ENCODE data around the gene TDP2. TPM values are rescaled to one million over a fixed set of nuclear protein-coding genes. Genes with fewer than 3 reads are reported as not detected.
A peak's percentile ranks its signal among the peaks of the same experiment; 100 is the strongest.
"Not testable (repeated sequence)": the region's sequence is repeated elsewhere in the genome, so short reads cannot be mapped to it uniquely, and the experiment has no call there.

Gene TDP2
- total and polyA plus RNA-seq, 8 donors = 14.7 to 41.9 (median 18.8) TPM

DNA sequence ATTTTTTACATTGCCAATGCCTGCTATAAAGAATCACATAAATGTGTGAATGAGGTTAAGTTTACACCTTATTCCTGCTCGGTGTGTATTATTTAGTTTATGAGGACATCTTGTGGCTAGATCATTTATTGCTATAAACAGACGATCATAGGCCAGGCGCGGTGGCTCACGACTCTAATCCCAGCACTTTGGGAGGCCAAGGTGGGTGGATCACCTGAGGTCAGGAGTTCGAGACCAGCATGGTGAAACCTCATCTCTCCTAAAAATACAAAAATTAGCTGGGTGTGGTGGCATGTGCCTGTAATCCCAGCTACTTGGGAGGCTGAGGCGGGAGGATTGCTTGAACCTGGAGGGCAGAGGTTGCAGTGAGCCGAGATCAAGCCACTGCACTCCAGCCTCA is 28.9 kb upstream of the TDP2 start:
- H3K27me3 ChIP-seq, H3K36me3 ChIP-seq, H3K27ac ChIP-seq, H3K4me3 ChIP-seq, H3K9me3 ChIP-seq: not testable (repeated sequence)
- peaks cover 0 to 12% (median 9%) of the 10 kb centered on the region in 3 donors for H3K4me1 ChIP-seq
- DNase-seq (peak in 5 of 6 donors; percentile 20 to 61 (median 55)), FAIRE-seq (peak; percentile 64), ATAC-seq (peak; percentile 77 to 94 (median 90))
- TF ChIP-seq, protein P1, sequence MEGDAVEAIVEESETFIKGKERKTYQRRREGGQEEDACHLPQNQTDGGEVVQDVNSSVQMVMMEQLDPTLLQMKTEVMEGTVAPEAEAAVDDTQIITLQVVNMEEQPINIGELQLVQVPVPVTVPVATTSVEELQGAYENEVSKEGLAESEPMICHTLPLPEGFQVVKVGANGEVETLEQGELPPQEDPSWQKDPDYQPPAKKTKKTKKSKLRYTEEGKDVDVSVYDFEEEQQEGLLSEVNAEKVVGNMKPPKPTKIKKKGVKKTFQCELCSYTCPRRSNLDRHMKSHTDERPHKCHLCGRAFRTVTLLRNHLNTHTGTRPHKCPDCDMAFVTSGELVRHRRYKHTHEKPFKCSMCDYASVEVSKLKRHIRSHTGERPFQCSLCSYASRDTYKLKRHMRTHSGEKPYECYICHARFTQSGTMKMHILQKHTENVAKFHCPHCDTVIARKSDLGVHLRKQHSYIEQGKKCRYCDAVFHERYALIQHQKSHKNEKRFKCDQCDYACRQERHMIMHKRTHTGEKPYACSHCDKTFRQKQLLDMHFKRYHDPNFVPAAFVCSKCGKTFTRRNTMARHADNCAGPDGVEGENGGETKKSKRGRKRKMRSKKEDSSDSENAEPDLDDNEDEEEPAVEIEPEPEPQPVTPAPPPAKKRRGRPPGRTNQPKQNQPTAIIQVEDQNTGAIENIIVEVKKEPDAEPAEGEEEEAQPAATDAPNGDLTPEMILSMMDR (IDR thresholded peaks at IDR 0.05) = peak in 3 of 4 donors; percentile 13 to 33 (median 25)
- WGBS, 2 donors = 25% methylated on average over 8 of the region's 8 CpGs
- intact Hi-C loops (cut with DNase I) = loop anchor here in 1 of 3 donors (5.0 kb wide), 1 partner anchor 113 kb away; no protein-coding TSS in a partner anchor

DNA sequence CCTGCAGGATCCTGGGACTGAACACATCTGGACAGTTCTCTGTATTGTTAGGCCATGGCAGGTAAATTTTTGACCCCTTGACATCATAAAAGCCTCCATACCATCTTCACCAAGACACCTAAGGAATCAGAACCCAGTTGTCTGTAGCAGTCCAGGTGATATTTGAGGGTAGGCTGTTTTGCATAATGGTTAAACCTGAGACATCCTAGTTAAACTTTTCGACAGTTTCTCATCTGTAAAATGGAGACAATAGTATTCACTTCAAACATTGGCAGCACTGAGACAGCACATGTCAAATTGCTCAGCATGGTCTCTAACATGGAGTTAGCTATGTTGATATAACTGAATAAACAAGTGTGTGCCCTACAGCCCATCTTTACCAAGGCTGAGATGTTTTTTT is 27.5 kb upstream of the TDP2 start:
- WGBS, 2 donors = 75 to 79% methylated on average over 1 of the region's 1 CpG
- ATAC-seq (no peak), DNase-seq (no peak), FAIRE-seq (no peak)
- Histone ChIP-seq H3K27ac (no peak overlapping the region), H3K36me3 (no peaks in the 10 kb centered on the region), H3K4me3 (no peak overlapping the region), H3K9me3 (no peaks in the 10 kb centered on the region), H3K27me3 (no peaks in the 10 kb centered on the region), H3K4me1 (peaks cover 0 to 3% (median 0%) of the 10 kb centered on the region in 3 donors)
- TF ChIP-seq, protein P1 (IDR thresholded peaks at IDR 0.05) = no peak
- intact Hi-C loops (cut with DNase I) = loop anchor here in 1 of 3 donors (5.0 kb wide), 1 partner anchor 112 kb away; no protein-coding TSS in a partner anchor

DNA sequence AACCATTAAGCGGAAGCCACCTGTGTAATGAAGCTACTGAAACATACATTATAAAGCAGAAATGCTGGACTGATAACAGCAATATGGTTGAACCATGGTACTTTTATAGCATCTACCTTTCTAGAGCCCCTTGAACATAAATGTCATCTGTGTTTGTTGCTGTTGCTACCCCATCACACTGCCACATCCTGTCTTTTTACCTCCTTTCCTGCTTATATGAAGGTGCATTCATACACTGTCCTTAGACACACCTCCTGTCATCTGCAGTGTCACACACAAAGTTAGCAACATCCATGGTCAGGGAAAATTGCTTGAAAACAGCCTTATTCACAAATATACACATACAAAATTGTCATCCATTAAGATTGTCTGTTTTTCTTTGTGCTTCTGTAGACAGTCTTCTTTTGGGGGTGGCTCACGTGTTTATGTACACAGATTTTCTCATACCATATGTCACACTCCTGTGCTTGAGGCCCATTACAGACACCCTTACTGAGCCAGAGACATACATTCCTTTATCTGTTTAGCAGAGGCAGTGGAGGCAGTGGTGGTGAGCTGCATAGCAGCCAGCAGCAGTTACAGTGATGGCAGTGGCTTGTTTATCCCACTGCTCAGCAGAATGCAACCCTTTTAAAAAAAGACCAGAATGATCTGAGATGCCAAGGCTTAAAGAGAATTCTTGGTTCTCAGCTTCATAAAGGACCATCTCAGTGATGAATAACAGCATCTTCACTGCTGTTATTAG is 26.3 kb upstream of the TDP2 start:
- TF ChIP-seq, protein P1 (IDR thresholded peaks at IDR 0.05) = no peak
- Histone ChIP-seq H3K27ac (no peak overlapping the region), H3K4me3 (no peak overlapping the region), H3K9me3 (no peaks in the 10 kb centered on the region), H3K4me1 (peaks cover 0 to 3% (median 0%) of the 10 kb centered on the region in 3 donors), H3K27me3 (no peaks in the 10 kb centered on the region), H3K36me3 (no peaks in the 10 kb centered on the region)
- no peak for DNase-seq
- intact Hi-C loops (cut with DNase I) = loop anchor here in 1 of 3 donors (5.0 kb wide), 1 partner anchor 111 kb away; no protein-coding TSS in a partner anchor
- no peak for ATAC-seq
- FAIRE-seq = no peak
- WGBS, 2 donors = 86 to 88% methylated on average over 2 of the region's 2 CpGs

DNA sequence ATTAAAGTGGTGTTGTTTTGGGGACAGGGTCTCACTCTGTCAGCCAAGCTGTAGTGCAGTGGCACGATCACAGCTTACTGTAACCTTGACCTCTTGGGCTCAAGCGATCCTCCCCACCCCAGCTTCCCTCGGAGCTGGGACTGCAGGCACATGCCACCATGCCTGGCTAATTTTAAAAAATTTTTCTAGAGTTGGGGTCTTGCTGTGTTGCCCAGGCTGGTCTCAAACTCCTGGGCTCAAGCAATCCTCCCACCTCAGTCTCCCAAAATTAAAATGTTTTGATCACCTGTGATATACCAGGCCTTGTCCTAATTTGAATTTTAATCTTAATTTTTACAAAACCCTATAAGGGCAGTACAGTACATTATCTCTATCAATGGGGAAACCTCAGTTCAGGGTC is 25.7 kb upstream of the TDP2 start:
- ATAC-seq (no peak), DNase-seq (no peak), FAIRE-seq (no peak)
- 71 to 83% methylated on average over 3 of the region's 3 CpGs for WGBS, 2 donors
- TF ChIP-seq, protein P1 (IDR thresholded peaks at IDR 0.05) = no peak
- Histone ChIP-seq H3K9me3 (no peaks in the 10 kb centered on the region), H3K27me3 (no peaks in the 10 kb centered on the region), H3K27ac (no peak overlapping the region), H3K4me3 (no peak overlapping the region), H3K36me3 (no peaks in the 10 kb centered on the region), H3K4me1 (no peaks in the 10 kb centered on the region)
- intact Hi-C loops (cut with DNase I) = loop anchor here in 1 of 3 donors (5.0 kb wide), 1 partner anchor 110 kb away; no protein-coding TSS in a partner anchor

DNA sequence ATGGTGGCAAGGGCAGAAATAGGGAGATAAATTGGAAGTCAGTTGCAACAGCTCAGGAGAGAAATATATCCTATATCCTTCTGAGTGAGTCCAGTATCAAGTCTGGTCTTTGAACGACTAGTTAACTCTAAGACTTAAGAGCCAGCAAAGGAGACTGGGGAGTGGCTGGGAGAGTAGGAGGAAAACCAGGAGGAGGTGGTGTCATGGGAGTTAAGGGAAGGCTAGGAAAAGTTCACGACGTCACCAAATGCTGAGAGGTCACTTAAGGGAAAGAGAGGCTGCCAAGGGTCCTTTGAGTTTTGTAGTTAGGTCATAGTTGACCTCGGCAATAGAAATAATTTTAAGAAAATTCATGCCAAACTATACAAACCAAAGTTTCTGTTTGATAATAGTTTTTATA is 25.3 kb upstream of the TDP2 start:
- no peak overlapping the region for H3K4me3 ChIP-seq
- no peak overlapping the region for H3K27ac ChIP-seq
- no peak for DNase-seq
- 61 to 72% methylated on average over 4 of the region's 4 CpGs for WGBS, 2 donors
- FAIRE-seq = no peak
- peak in 1 of 4 donors; percentile 15 for ATAC-seq
- intact Hi-C loops (cut with DNase I) = loop anchor here in 1 of 3 donors (5.0 kb wide), 1 partner anchor 110 kb away; no protein-coding TSS in a partner anchor
- H3K4me1 ChIP-seq = no peaks in the 10 kb centered on the region
- H3K36me3 ChIP-seq = no peaks in the 10 kb centered on the region
- no peaks in the 10 kb centered on the region for H3K27me3 ChIP-seq
- TF ChIP-seq, protein P1 (IDR thresholded peaks at IDR 0.05) = no peak
- H3K9me3 ChIP-seq = no peaks in the 10 kb centered on the region

Data from pancreas (tissue), 10 donors.